HepG2 (cell line): ENCODE measurements around the gene DZANK1. TPM values are rescaled to one million over a fixed set of nuclear protein-coding genes. Genes with fewer than 3 reads are reported as not detected.

Source experiments
- ATAC-seq: fragments of 200-7000 bp; cut with Tn5 transposase; 3 replicates; pipeline ENCODE4 v1.9.1; 2020; ENCODE audit warnings: mild to moderate bottlenecking, moderate library complexity
- BruUV-seq: library from RNA; stranded (reverse); fragments of 400-500 nt; replicated peaks from 2 replicates; lab custom pipeline; 2021; lab: Mats Ljungman, UMichigan
- CTCF ChIA-PET: fragments of 300-600 bp; formaldehyde crosslinking; extraction: SDS; loops from one replicate; lab custom pipeline; 2021; ENCODE audit warnings: low total read pairs, inconsistent platforms, low intra/inter-chr PET ratio; lab: Yijun Ruan, JAX
- POLR2A ChIA-PET: fragments of 350-600 bp; sonication (Branson Sonifier 250); formaldehyde crosslinking; loops from one replicate; lab custom pipeline; 2020; ENCODE audit warnings: antibody characterized with exemption, inconsistent platforms; lab: Yijun Ruan, JAX
- DNase-seq: peaks from one replicate; pipeline ENCODE4 v3.0.0-alpha.2; 2015; ENCODE audit warnings: low spot score
- FAIRE-seq: peaks from 3 replicates; lab custom pipeline; 2011; peaks lifted over from hg19 to GRCh38; lab: Jason Lieb, UNC
- H2AFZ ChIP-seq: one replicate; pipeline ENCODE4 v1.6.1; 2011; ENCODE audit warnings: low read length, inconsistent platforms
- H3K27ac ChIP-seq: fragments of 300-600 bp; 3 replicates; pipeline ENCODE4 v1.8.0; 2011; ENCODE audit warnings: mixed run types, mild to moderate bottlenecking, mixed read lengths, low read length, inconsistent platforms; ENCODE audit not compliant: insufficient read depth; ENCODE audit errors: extremely low read length
- H3K27me3 ChIP-seq, 2 experiments: fragments of 200-600 bp in 1 of 2; 2 replicates in 1 of 2; 3 replicates in 1 of 2; pipeline versions ENCODE4 v1.6.0 to v1.8.0; 2011; ENCODE audit warnings: low read length in 2 of 2, mild to moderate bottlenecking in 2 of 2, moderate library complexity in 2 of 2, inconsistent platforms in 1 of 2; ENCODE audit not compliant: insufficient read depth in 2 of 2, control insufficient read depth in 1 of 2
- H3K36me3 ChIP-seq, 2 experiments: fragments of 200-600 bp in 1 of 2; replicated peaks in 1 of 2; 2 replicates in 1 of 2; 3 replicates in 1 of 2; pipeline versions ENCODE4 v1.5.1 to v1.8.0; 2011; ENCODE audit warnings: low read length in 2 of 2, inconsistent platforms in 1 of 2; ENCODE audit not compliant: insufficient read depth in 2 of 2, control insufficient read depth in 1 of 2
- H3K4me1 ChIP-seq: 2 replicates; pipeline ENCODE4 v1.5.1; 2012; ENCODE audit warnings: low read length, inconsistent platforms; ENCODE audit not compliant: insufficient read depth
- H3K4me2 ChIP-seq: 2 replicates; pipeline ENCODE4 v1.6.0; 2011; ENCODE audit warnings: low read depth, low read length, inconsistent platforms
- H3K4me3 ChIP-seq, 3 experiments: fragments of 200-600 bp in 1 of 3; sonication (generic), shearing (Covaris generic) in 1 of 3; replicated peaks in 1 of 3; 2 replicates each; pipeline ENCODE4 v1.5.1; 2011 to 2016; ENCODE audit warnings: low read length in 3 of 3, inconsistent platforms in 2 of 3, low read depth in 2 of 3, mild to moderate bottlenecking in 2 of 3, control low read depth in 1 of 3, mixed read lengths in 1 of 3; ENCODE audit not compliant: insufficient read depth in 1 of 3
- H3K79me2 ChIP-seq: one replicate; pipeline ENCODE4 v1.6.1; 2011; ENCODE audit warnings: low read length, inconsistent platforms; ENCODE audit not compliant: insufficient read depth
- H3K9ac ChIP-seq: 2 replicates; pipeline ENCODE4 v1.6.0; 2011; ENCODE audit warnings: mild to moderate bottlenecking, low read depth, low read length, inconsistent platforms; ENCODE audit not compliant: insufficient read depth
- H3K9me3 ChIP-seq: 2 replicates; pipeline ENCODE4 v1.5.1; 2012; ENCODE audit warnings: mild to moderate bottlenecking, low read length
- H4K20me1 ChIP-seq: 2 replicates; pipeline ENCODE4 v1.6.0; 2011; ENCODE audit warnings: inconsistent platforms, mild to moderate bottlenecking, low read length, moderate library complexity; ENCODE audit not compliant: insufficient read depth
- ELF4 ChIP-seq: sonication (generic); formaldehyde crosslinking; IDR thresholded peaks from 2 replicates; pipeline ENCODE4 v1.5.0; 2020; ENCODE audit warnings: missing genetic modification reagents, mild to moderate bottlenecking, moderate library complexity, borderline replicate concordance
- FOXO4 ChIP-seq: sonication (generic); formaldehyde crosslinking; conservative IDR thresholded peaks from 2 replicates; pipeline ENCODE4 v1.8.1; 2023; ENCODE audit warnings: missing genetic modification reagents
- HOMEZ ChIP-seq: IDR thresholded peaks from 2 replicates; pipeline ENCODE4 v1.6.1; 2016; ENCODE audit warnings: low read depth
- IKZF4 ChIP-seq: sonication (generic); formaldehyde crosslinking; IDR thresholded peaks from 2 replicates; pipeline ENCODE4 v1.5.1; 2020; ENCODE audit warnings: borderline replicate concordance, mild to moderate bottlenecking, low read depth, missing genetic modification reagents; ENCODE audit errors: not compliant biosample characterization
- KDM1A ChIP-seq: IDR thresholded peaks from 2 replicates; pipeline ENCODE4 v1.6.1; 2016; ENCODE audit warnings: missing compliant biosample characterization
- PRDM10 ChIP-seq: sonication (generic); formaldehyde crosslinking; IDR thresholded peaks from 2 replicates; pipeline ENCODE4 v1.4.0; 2020; ENCODE audit warnings: low read depth, missing genetic modification reagents
- SRSF4 ChIP-seq: fragments of 200-400 bp; formaldehyde crosslinking; IDR thresholded peaks from one replicate; pipeline ENCODE4 v1.6.1; 2018; ENCODE audit warnings: mild to moderate bottlenecking, low read depth, low read length, moderate library complexity; ENCODE audit not compliant: poor library complexity, severe bottlenecking
- UBTF ChIP-seq: sonication (generic); formaldehyde crosslinking; IDR thresholded peaks from 2 replicates; pipeline ENCODE4 v1.4.0; 2020; ENCODE audit warnings: mild to moderate bottlenecking, missing genetic modification reagents
- ZFP1 ChIP-seq: IDR thresholded peaks from 2 replicates; pipeline ENCODE4 v1.6.1; 2016
- ZNF354B ChIP-seq: sonication (generic); formaldehyde crosslinking; IDR thresholded peaks from 2 replicates; pipeline ENCODE4 v1.8.0; 2022; ENCODE audit warnings: mild to moderate bottlenecking, missing genetic modification reagents
- ZNF460 ChIP-seq: sonication (generic); formaldehyde crosslinking; IDR thresholded peaks from 2 replicates; pipeline ENCODE4 v1.5.1; 2020; ENCODE audit warnings: missing genetic modification reagents, mild to moderate bottlenecking, borderline replicate concordance
- ZNF691 ChIP-seq: sonication (generic); formaldehyde crosslinking; IDR thresholded peaks from 2 replicates; pipeline ENCODE4 v1.4.0; 2020; ENCODE audit warnings: missing genetic modification reagents, low read depth, mild to moderate bottlenecking, borderline replicate concordance
- ZNF749 ChIP-seq: sonication (generic); formaldehyde crosslinking; IDR thresholded peaks from 2 replicates; pipeline ENCODE4 v1.8.0; 2022; ENCODE audit warnings: mild to moderate bottlenecking, missing genetic modification reagents, moderate library complexity, borderline replicate concordance
- WGBS: methylation state at CpG from one replicate; pipeline ENCODE4 v1.1.6; 2017; ENCODE audit warnings: low lambda C conversion rate; 5-methylcytosine and 5-hydroxymethylcytosine counted together
- in situ Hi-C: cut with HindIII; loops from 2 replicates; pipeline ENCODE4 v1.10.0; 2017; ENCODE audit warnings: low pct_unique_long_range_greater_than_20kb; ENCODE audit not compliant: extremely low pct_ligation_motif_present
- intact Hi-C: fragments of 100-400 bp; cut with micrococcal nuclease; formaldehyde crosslinking; loops from one replicate; pipeline ENCODE4 v1.10.0; 2022; ENCODE audit not compliant: unreplicated experiment
- polyA plus RNA-seq, 8 experiments: library from polyadenylated mRNA; depleted of rRNA in 3 of 8; stranded (reverse) in 7 of 8; unstranded in 1 of 8; fragments of >200 nt; fragmentation: Illumina TruSeq in 4 of 8; extraction: Trizol in 4 of 8; gene quantifications; 2 replicates each; pipeline versions ENCODE4 v1.2.1 to v1.2.3, GENCODE V29; 2011 to 2016; ENCODE audit warnings: low read depth in 4 of 8, missing spikeins in 1 of 8, mixed read lengths in 1 of 8; ENCODE audit not compliant: insufficient read depth in 1 of 8
- total RNA-seq, 5 experiments: library from RNA; depleted of rRNA; stranded (reverse); fragments of >200 nt; fragmentation: Illumina TruSeq; extraction: Trizol; gene quantifications; 2 replicates each; pipeline ENCODE4 v1.2.3, GENCODE V29; 2016; ENCODE audit warnings: low read depth in 1 of 5

DZANK1 gene
- total and polyA plus RNA-seq, 2 of the 13 experiments (the other 11 are each of a cell fraction or from before 2014, with no cell fraction given): 1.6 to 3.2 TPM

- no peak for TF ChIP-seq PRDM10 (CRISPR knock-in tag)
Measured at GRCh38 chr20:18364768-18365167, 102.1 kb downstream of the DZANK1 start (continued).

- intact Hi-C loops (no loop called here), in situ Hi-C loops (no loop called here)
- ChIA-PET CTCF (no interaction called here), POLR2A (no interaction called here)
- H3K79me2 ChIP-seq: no peaks in the 10 kb centered on the region
- ATAC-seq (no peak), FAIRE-seq (no peak), DNase-seq (no peak)
- 25% methylated on average over 2 of the region's 2 CpGs for WGBS
- no peaks in the 10 kb centered on the region for H3K27me3 ChIP-seq
- H3K27ac ChIP-seq: no peak overlapping the region
- H3K36me3 ChIP-seq: no peaks in the 10 kb centered on the region
- H4K20me1 ChIP-seq: no peaks in the 10 kb centered on the region
- H3K4me1 ChIP-seq: no peaks in the 10 kb centered on the region
- BruUV-seq: no TSS peak
- H3K4me2 ChIP-seq: no peak overlapping the region
- no peak overlapping the region for H2AFZ ChIP-seq
- H3K9me3 ChIP-seq: no peaks in the 10 kb centered on the region
- H3K9ac ChIP-seq: no peak overlapping the region
- H3K4me3 ChIP-seq: no peak overlapping the region
- TF ChIP-seq KDM1A (CRISPR knock-in tag) (no peak), IKZF4 (CRISPR knock-in tag) (no peak), ZNF691 (CRISPR knock-in tag) (no peak), FOXO4 (CRISPR knock-in tag) (no peak), ZFP1 (CRISPR knock-in tag) (no peak), ZNF354B (CRISPR knock-in tag) (no peak), UBTF (CRISPR knock-in tag) (no peak), HOMEZ (CRISPR knock-in tag) (no peak), SRSF4 (no peak), ZNF749 (CRISPR knock-in tag) (no peak), ELF4 (CRISPR knock-in tag) (no peak), ZNF460 (CRISPR knock-in tag) (no peak)
Measured at GRCh38 chr20:18363708-18364107, 103.1 kb downstream of the DZANK1 start.
